HepG2 (cell line): ENCODE measurements around the gene ENTHD1. TPM values are rescaled to one million over a fixed set of nuclear protein-coding genes. Genes with fewer than 3 reads are reported as not detected.

Experiments
- ATAC-seq: fragments of 200-7000 bp; cut with Tn5 transposase; 3 replicates; pipeline ENCODE4 v1.9.1; 2020; ENCODE audit warnings: mild to moderate bottlenecking, moderate library complexity
- BruUV-seq: library from RNA; stranded (reverse); fragments of 400-500 nt; replicated peaks from 2 replicates; lab custom pipeline; 2021; lab: Mats Ljungman, UMichigan
- CTCF ChIA-PET: fragments of 300-600 bp; formaldehyde crosslinking; extraction: SDS; loops from one replicate; lab custom pipeline; 2021; ENCODE audit warnings: low total read pairs, inconsistent platforms, low intra/inter-chr PET ratio; lab: Yijun Ruan, JAX
- POLR2A ChIA-PET: fragments of 350-600 bp; sonication (Branson Sonifier 250); formaldehyde crosslinking; loops from one replicate; lab custom pipeline; 2020; ENCODE audit warnings: antibody characterized with exemption, inconsistent platforms; lab: Yijun Ruan, JAX
- DNase-seq: peaks from one replicate; pipeline ENCODE4 v3.0.0-alpha.2; 2015; ENCODE audit warnings: low spot score
- FAIRE-seq: peaks from 3 replicates; lab custom pipeline; 2011; peaks lifted over from hg19 to GRCh38; lab: Jason Lieb, UNC
- H2AFZ ChIP-seq: one replicate; pipeline ENCODE4 v1.6.1; 2011; ENCODE audit warnings: low read length, inconsistent platforms
- H3K27ac ChIP-seq: fragments of 300-600 bp; 3 replicates; pipeline ENCODE4 v1.8.0; 2011; ENCODE audit warnings: mixed run types, mild to moderate bottlenecking, mixed read lengths, low read length, inconsistent platforms; ENCODE audit not compliant: insufficient read depth; ENCODE audit errors: extremely low read length
- H3K27me3 ChIP-seq, 2 experiments: fragments of 200-600 bp in 1 of 2; 2 replicates in 1 of 2; 3 replicates in 1 of 2; pipeline versions ENCODE4 v1.6.0 to v1.8.0; 2011; ENCODE audit warnings: low read length in 2 of 2, mild to moderate bottlenecking in 2 of 2, moderate library complexity in 2 of 2, inconsistent platforms in 1 of 2; ENCODE audit not compliant: insufficient read depth in 2 of 2, control insufficient read depth in 1 of 2
- H3K36me3 ChIP-seq, 2 experiments: fragments of 200-600 bp in 1 of 2; replicated peaks in 1 of 2; 2 replicates in 1 of 2; 3 replicates in 1 of 2; pipeline versions ENCODE4 v1.5.1 to v1.8.0; 2011; ENCODE audit warnings: low read length in 2 of 2, inconsistent platforms in 1 of 2; ENCODE audit not compliant: insufficient read depth in 2 of 2, control insufficient read depth in 1 of 2
- H3K4me1 ChIP-seq: 2 replicates; pipeline ENCODE4 v1.5.1; 2012; ENCODE audit warnings: low read length, inconsistent platforms; ENCODE audit not compliant: insufficient read depth
- H3K4me2 ChIP-seq: 2 replicates; pipeline ENCODE4 v1.6.0; 2011; ENCODE audit warnings: low read depth, low read length, inconsistent platforms
- H3K4me3 ChIP-seq, 3 experiments: fragments of 200-600 bp in 1 of 3; sonication (generic), shearing (Covaris generic) in 1 of 3; replicated peaks in 1 of 3; 2 replicates each; pipeline ENCODE4 v1.5.1; 2011 to 2016; ENCODE audit warnings: low read length in 3 of 3, inconsistent platforms in 2 of 3, low read depth in 2 of 3, mild to moderate bottlenecking in 2 of 3, control low read depth in 1 of 3, mixed read lengths in 1 of 3; ENCODE audit not compliant: insufficient read depth in 1 of 3
- H3K79me2 ChIP-seq: one replicate; pipeline ENCODE4 v1.6.1; 2011; ENCODE audit warnings: low read length, inconsistent platforms; ENCODE audit not compliant: insufficient read depth
- H3K9ac ChIP-seq: 2 replicates; pipeline ENCODE4 v1.6.0; 2011; ENCODE audit warnings: mild to moderate bottlenecking, low read depth, low read length, inconsistent platforms; ENCODE audit not compliant: insufficient read depth
- H3K9me3 ChIP-seq: 2 replicates; pipeline ENCODE4 v1.5.1; 2012; ENCODE audit warnings: mild to moderate bottlenecking, low read length
- H4K20me1 ChIP-seq: 2 replicates; pipeline ENCODE4 v1.6.0; 2011; ENCODE audit warnings: inconsistent platforms, mild to moderate bottlenecking, low read length, moderate library complexity; ENCODE audit not compliant: insufficient read depth
- ATF4 ChIP-seq, 2 experiments: fragments of 450-650 bp in 1 of 2; sonication (generic) in 1 of 2; formaldehyde crosslinking; IDR thresholded peaks; 2 replicates each; pipeline versions ENCODE4 v1.5.0 to v1.8.0; 2020 to 2022; ENCODE audit warnings: mild to moderate bottlenecking in 1 of 2, missing genetic modification reagents in 1 of 2
- DMAP1 ChIP-seq: IDR thresholded peaks from 2 replicates; pipeline ENCODE4 v1.6.1; 2016
- DNMT3B ChIP-seq: conservative IDR thresholded peaks from 2 replicates; pipeline ENCODE4 v1.6.1; 2016; ENCODE audit warnings: missing biosample characterization, control low read depth
- GZF1 ChIP-seq: sonication (generic); formaldehyde crosslinking; IDR thresholded peaks from 2 replicates; pipeline ENCODE4 v1.5.1; 2020; ENCODE audit warnings: mild to moderate bottlenecking, missing genetic modification reagents
- KLF15 ChIP-seq: sonication (generic); formaldehyde crosslinking; IDR thresholded peaks from 2 replicates; pipeline ENCODE4 v1.8.1; 2023; ENCODE audit warnings: borderline replicate concordance, mild to moderate bottlenecking, inconsistent platforms, missing genetic modification reagents, mixed read lengths
- KMT2B ChIP-seq: IDR thresholded peaks from 2 replicates; pipeline ENCODE4 v1.6.1; 2016; ENCODE audit warnings: missing genetic modification reagents, missing compliant biosample characterization
- TAF1 ChIP-seq: sonication (generic); formaldehyde crosslinking; IDR thresholded peaks from 2 replicates; pipeline ENCODE4 v1.4.0; 2020; ENCODE audit warnings: missing genetic modification reagents
- TEF ChIP-seq: sonication (generic); formaldehyde crosslinking; IDR thresholded peaks from 2 replicates; pipeline ENCODE4 v1.5.0; 2020; ENCODE audit warnings: missing genetic modification reagents
- ZBTB49 ChIP-seq: sonication (generic); formaldehyde crosslinking; IDR thresholded peaks from 2 replicates; pipeline ENCODE4 v1.4.0; 2020; ENCODE audit warnings: missing genetic modification reagents, borderline replicate concordance
- ZNF468 ChIP-seq: sonication (generic); formaldehyde crosslinking; IDR thresholded peaks from 2 replicates; pipeline ENCODE4 v1.8.0; 2022; ENCODE audit warnings: mild to moderate bottlenecking, moderate library complexity, missing genetic modification reagents
- ZNF615 ChIP-seq: sonication (generic); formaldehyde crosslinking; IDR thresholded peaks from 2 replicates; pipeline ENCODE4 v1.5.0; 2020; ENCODE audit warnings: mild to moderate bottlenecking, missing genetic modification reagents, borderline replicate concordance
- ZNF746 ChIP-seq: sonication (generic); formaldehyde crosslinking; IDR thresholded peaks from 2 replicates; pipeline ENCODE4 v1.8.0; 2022; ENCODE audit warnings: mild to moderate bottlenecking, missing genetic modification reagents
- ZNF768 ChIP-seq: sonication (generic); formaldehyde crosslinking; IDR thresholded peaks from 2 replicates; pipeline ENCODE4 v1.4.0; 2020; ENCODE audit warnings: missing genetic modification reagents
- WGBS: methylation state at CpG from one replicate; pipeline ENCODE4 v1.1.6; 2017; ENCODE audit warnings: low lambda C conversion rate; 5-methylcytosine and 5-hydroxymethylcytosine counted together
- in situ Hi-C: cut with HindIII; loops from 2 replicates; pipeline ENCODE4 v1.10.0; 2017; ENCODE audit warnings: low pct_unique_long_range_greater_than_20kb; ENCODE audit not compliant: extremely low pct_ligation_motif_present
- intact Hi-C: fragments of 100-400 bp; cut with micrococcal nuclease; formaldehyde crosslinking; loops from one replicate; pipeline ENCODE4 v1.10.0; 2022; ENCODE audit not compliant: unreplicated experiment
- polyA plus RNA-seq, 8 experiments: library from polyadenylated mRNA; depleted of rRNA in 3 of 8; stranded (reverse) in 7 of 8; unstranded in 1 of 8; fragments of >200 nt; fragmentation: Illumina TruSeq in 4 of 8; extraction: Trizol in 4 of 8; gene quantifications; 2 replicates each; pipeline versions ENCODE4 v1.2.1 to v1.2.3, GENCODE V29; 2011 to 2016; ENCODE audit warnings: low read depth in 4 of 8, missing spikeins in 1 of 8, mixed read lengths in 1 of 8; ENCODE audit not compliant: insufficient read depth in 1 of 8
- total RNA-seq, 5 experiments: library from RNA; depleted of rRNA; stranded (reverse); fragments of >200 nt; fragmentation: Illumina TruSeq; extraction: Trizol; gene quantifications; 2 replicates each; pipeline ENCODE4 v1.2.3, GENCODE V29; 2016; ENCODE audit warnings: low read depth in 1 of 5

Gene ENTHD1
- total and polyA plus RNA-seq, 2 of the 13 experiments (the other 11 are each of a cell fraction or from before 2014, with no cell fraction given) = not detected

GRCh38 chr22:39895682-39896081 lies 2.1 kb upstream of the ENTHD1 start:
- FAIRE-seq = no peak
- CTCF ChIA-PET = no interaction called here

More at GRCh38 chr22:39895682-39896081, 2.1 kb upstream of the ENTHD1 start:
- POLR2A ChIA-PET = no interaction called here
- H2AFZ ChIP-seq = no peak overlapping the region
- 52% methylated on average over 1 of the region's 1 CpG for WGBS
- no peak overlapping the region for H3K4me2 ChIP-seq
- in situ Hi-C loops = no loop called here
- no peak overlapping the region for H3K27ac ChIP-seq
- no peak overlapping the region for H3K4me3 ChIP-seq
- no peak overlapping the region for H3K9ac ChIP-seq
- TF ChIP-seq TEF (CRISPR knock-in tag) (no peak), ZNF615 (CRISPR knock-in tag) (no peak), KLF15 (CRISPR knock-in tag) (no peak), ZNF746 (CRISPR knock-in tag) (no peak), ZNF768 (CRISPR knock-in tag) (no peak), ZBTB49 (CRISPR knock-in tag) (no peak), DNMT3B (CRISPR knock-in tag) (no peak), TAF1 (CRISPR knock-in tag) (no peak), GZF1 (no peak), DMAP1 (CRISPR knock-in tag) (no peak), ATF4 (CRISPR knock-in tag; IDR thresholded peaks at IDR 0.05) (no peak), KMT2B (CRISPR knock-in tag) (no peak), ZNF468 (CRISPR knock-in tag) (no peak)
- H4K20me1 ChIP-seq = no peaks in the 10 kb centered on the region
- H3K27me3 ChIP-seq = peaks cover 1 to 11% of the 10 kb centered on the region in 2 experiments; a peak in 1 of 5 replicates
- H3K4me1 ChIP-seq = no peaks in the 10 kb centered on the region
- no peaks in the 10 kb centered on the region for H3K79me2 ChIP-seq
- no peaks in the 10 kb centered on the region for H3K36me3 ChIP-seq
- ATAC-seq (no peak), DNase-seq (no peak)
- no TSS peak for BruUV-seq
- no peaks in the 10 kb centered on the region for H3K9me3 ChIP-seq
- intact Hi-C loops = no loop called here
